ENCODE results near the gene ATP4B.
"Not testable (repeated sequence)": the region's sequence is repeated elsewhere in the genome, so short reads cannot be mapped to it uniquely, and the experiment has no call there.

- not testable (repeated sequence) for TF ChIP-seq CTCF (IDR thresholded peaks at IDR 0.05); SMC3 (IDR thresholded peaks at IDR 0.05; ENCODE audit: low read depth, low read length); TAF1 (IDR thresholded peaks at IDR 0.05; ENCODE audit: borderline replicate concordance, low read depth, low read length); JUND (IDR thresholded peaks at IDR 0.05); PBX3 (IDR thresholded peaks at IDR 0.05); EZH2phosphoT487 (IDR thresholded peaks at IDR 0.05; ENCODE audit: borderline replicate concordance, low read depth)
Observed at GRCh38 chr13:113624640-113625304, 33.2 kb downstream of the ATP4B start.
